Left ventricle myocardium inferior (tissue), 1 donor: ENCODE results near the gene TIMP2. TPM values are rescaled to one million over a fixed set of nuclear protein-coding genes. Genes with fewer than 3 reads are reported as not detected.

ENCODE experiments used
- DNase-seq: peaks from one replicate; pipeline ENCODE4 v3.0.0-alpha.2; 2020
- H3K27ac ChIP-seq: fragments of 200-600 bp; replicated peaks from 2 replicates; pipeline ENCODE4 v1.8.0; 2021
- H3K27me3 ChIP-seq: fragments of 200-600 bp; 2 replicates; pipeline ENCODE4 v1.8.0; 2021; ENCODE audit warnings: low read depth
- H3K36me3 ChIP-seq: fragments of 200-600 bp; 2 replicates; pipeline ENCODE4 v1.8.0; 2021
- H3K4me1 ChIP-seq: fragments of 200-600 bp; 2 replicates; pipeline ENCODE4 v1.8.0; 2021
- H3K4me3 ChIP-seq: fragments of 200-600 bp; 2 replicates; pipeline ENCODE4 v1.8.0; 2021; ENCODE audit warnings: mild to moderate bottlenecking, moderate library complexity
- H3K9me3 ChIP-seq: fragments of 200-600 bp; replicated peaks from 2 replicates; pipeline ENCODE4 v1.8.0; 2021
- intact Hi-C: fragments of 100-400 bp; cut with micrococcal nuclease; formaldehyde crosslinking; loops from one replicate; pipeline ENCODE4 v1.11.0; 2022
- total RNA-seq: library from RNA; stranded (reverse); fragmentation: NEBNext Ultra II Directional; extraction: Animal tissue kit (Norgen Biotek cat#: 25700); gene quantifications from one replicate; pipeline ENCODE4 v1.2.1, GENCODE V29; 2021
- TF ChIP-seq, protein P1 (sequence below): fragments of 200-600 bp; IDR thresholded peaks from 2 replicates; pipeline ENCODE4 v1.8.0; 2021; ENCODE audit warnings: antibody characterized with exemption, mild to moderate bottlenecking, borderline replicate concordance
- donor health status: DM: no; HTN: yes; CAD: no; lungs with severe emphysema.

TIMP2 gene
- total RNA-seq, 1 donor from 2014 or later: 91.8 TPM

DNA sequence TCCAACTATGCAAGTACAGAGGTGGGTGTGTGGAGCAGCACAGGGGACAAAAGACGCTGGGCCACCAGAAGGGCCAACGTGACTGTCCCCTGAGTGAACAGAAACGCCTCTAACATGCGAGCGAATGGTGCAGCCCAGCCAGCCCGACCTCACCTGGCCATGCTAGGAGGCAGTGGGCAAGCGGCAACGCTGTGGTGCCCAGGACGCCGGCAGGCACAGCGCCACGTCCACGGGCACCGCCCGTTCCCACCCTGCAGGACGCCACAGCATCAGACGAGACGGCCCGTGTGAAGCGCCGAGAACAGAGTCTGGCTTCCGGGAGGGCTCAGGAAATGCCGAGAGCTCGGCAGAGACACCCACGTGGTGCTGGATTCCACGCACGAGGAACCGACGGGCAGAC is 24.4 kb downstream of the TIMP2 start:
- H3K4me1 ChIP-seq: peaks cover 76% of the 10 kb centered on the region
- no peaks in the 10 kb centered on the region for H3K27me3 ChIP-seq
- no peak for DNase-seq
- no peaks in the 10 kb centered on the region for H3K9me3 ChIP-seq
- H3K27ac ChIP-seq: no peak overlapping the region
- TF ChIP-seq, protein P1, sequence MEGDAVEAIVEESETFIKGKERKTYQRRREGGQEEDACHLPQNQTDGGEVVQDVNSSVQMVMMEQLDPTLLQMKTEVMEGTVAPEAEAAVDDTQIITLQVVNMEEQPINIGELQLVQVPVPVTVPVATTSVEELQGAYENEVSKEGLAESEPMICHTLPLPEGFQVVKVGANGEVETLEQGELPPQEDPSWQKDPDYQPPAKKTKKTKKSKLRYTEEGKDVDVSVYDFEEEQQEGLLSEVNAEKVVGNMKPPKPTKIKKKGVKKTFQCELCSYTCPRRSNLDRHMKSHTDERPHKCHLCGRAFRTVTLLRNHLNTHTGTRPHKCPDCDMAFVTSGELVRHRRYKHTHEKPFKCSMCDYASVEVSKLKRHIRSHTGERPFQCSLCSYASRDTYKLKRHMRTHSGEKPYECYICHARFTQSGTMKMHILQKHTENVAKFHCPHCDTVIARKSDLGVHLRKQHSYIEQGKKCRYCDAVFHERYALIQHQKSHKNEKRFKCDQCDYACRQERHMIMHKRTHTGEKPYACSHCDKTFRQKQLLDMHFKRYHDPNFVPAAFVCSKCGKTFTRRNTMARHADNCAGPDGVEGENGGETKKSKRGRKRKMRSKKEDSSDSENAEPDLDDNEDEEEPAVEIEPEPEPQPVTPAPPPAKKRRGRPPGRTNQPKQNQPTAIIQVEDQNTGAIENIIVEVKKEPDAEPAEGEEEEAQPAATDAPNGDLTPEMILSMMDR: no peak
- H3K4me3 ChIP-seq: no peak overlapping the region
- peaks cover 9% of the 10 kb centered on the region for H3K36me3 ChIP-seq
- intact Hi-C loops: no loop called here

DNA sequence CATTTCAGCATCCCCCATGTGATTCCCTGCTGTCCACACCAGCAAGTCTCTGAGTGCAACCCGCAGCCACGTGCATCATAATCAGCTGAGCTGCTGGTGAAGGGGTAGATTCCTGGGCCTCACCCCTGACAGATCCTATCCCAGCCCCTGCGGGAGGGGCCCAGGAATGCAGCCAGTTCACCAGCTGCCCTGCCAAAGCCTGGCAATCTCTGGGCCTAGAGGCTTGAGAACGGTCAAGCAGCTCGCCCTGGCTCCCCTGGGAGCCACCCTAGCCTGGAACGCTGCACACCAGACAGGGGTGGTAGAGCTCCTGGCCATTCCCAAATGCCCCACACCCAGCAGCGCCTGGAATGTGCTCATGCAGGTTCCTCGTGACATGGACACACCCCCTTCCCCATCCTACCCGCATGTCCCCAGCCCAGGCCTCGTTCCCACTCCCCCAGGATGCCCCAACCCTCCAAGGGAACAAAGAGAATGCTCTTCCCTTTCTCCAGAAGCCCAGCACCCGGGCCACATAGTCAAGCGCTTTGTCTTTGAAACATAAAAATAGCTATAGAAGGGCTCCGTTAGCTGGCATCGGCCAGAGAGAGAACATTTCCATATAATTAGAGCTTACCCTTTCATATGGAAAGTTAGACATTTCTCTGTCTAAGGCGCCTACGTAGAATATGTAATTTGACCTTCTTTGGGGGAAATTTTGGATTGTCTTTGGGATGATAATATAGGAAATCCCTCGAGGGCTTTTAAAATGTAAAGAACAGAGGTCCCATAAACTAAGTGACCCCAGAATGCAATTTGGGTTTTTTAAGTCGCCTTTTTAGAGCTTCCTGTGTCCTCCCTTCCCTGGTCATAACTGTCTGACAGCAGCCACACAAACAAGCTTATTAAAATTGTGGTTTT is 25.6 kb downstream of the TIMP2 start:
- DNase-seq: peak; percentile 76
- H3K27me3 ChIP-seq: no peaks in the 10 kb centered on the region
- no peak overlapping the region for H3K4me3 ChIP-seq
- no peaks in the 10 kb centered on the region for H3K9me3 ChIP-seq
- peak overlapping the region; percentile 85 for H3K27ac ChIP-seq
- TF ChIP-seq, protein P1: no peak
- peaks cover 9% of the 10 kb centered on the region for H3K36me3 ChIP-seq
- peaks cover 78% of the 10 kb centered on the region for H3K4me1 ChIP-seq
- intact Hi-C loops: no loop called here

DNA sequence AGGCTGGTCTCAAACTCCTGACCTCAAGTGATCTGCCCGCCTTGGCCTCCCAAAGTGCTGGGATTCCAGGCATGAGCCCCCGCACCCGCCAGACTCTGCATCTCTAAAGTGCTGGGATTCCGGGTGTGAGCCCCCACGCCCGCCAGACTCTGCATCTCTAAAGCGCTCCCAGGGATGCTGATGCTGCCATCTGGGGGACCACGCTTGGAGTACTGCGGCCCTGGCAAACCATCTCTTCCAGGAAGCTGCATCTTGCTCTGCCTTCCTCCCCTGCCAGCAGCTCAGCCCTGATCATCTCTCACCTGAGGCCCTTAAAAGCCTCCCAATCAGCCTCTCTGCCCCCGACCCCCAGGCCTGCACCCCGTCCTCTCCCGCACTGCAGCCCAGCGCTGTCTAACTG is 26.2 kb downstream of the TIMP2 start:
- no peaks in the 10 kb centered on the region for H3K27me3 ChIP-seq
- no peaks in the 10 kb centered on the region for H3K9me3 ChIP-seq
- no peak overlapping the region for H3K4me3 ChIP-seq
- peak overlapping the region; percentile 85 for H3K27ac ChIP-seq
- H3K4me1 ChIP-seq: peaks cover 84% of the 10 kb centered on the region
- TF ChIP-seq, protein P1: no peak
- intact Hi-C loops: no loop called here
- H3K36me3 ChIP-seq: peaks cover 9% of the 10 kb centered on the region
- DNase-seq: no peak

DNA sequence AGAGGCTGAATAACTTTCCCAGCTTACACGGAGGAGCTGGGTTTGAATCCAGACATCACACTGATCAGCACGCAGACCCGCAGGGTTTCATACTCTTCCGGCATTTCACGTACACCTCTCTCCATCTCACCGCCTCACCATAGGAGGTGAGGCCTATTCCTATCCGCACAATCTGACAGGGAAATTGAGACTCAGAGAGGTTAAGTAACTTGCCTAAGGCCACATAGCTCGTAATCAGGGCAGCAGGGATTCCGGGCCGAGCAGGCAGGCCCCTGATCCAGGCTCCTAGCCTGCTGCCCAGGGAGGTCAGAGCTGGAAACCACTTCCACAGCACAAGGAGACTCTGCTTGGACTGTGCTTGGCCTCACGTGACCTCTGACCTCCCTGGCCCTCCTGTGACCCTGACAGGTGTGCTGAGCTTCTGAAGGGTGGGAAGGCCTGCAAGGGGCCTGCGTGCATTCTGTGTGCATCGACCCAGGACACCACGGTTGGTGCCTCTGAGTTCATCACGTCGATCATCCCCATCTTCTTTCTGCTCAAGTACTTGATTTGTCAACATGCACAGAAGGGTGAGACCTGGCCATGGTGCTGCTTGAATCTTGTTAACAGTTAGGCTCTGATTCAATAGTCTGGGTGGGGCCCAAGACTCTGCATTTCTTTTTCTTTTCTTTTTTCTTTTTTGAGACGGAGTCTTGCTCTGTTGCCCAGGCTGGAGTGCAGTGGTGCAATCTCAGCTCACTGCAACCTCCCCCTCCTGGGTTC is 26.9 kb downstream of the TIMP2 start:
- no peak overlapping the region for H3K4me3 ChIP-seq
- H3K27me3 ChIP-seq: no peaks in the 10 kb centered on the region
- H3K9me3 ChIP-seq: no peaks in the 10 kb centered on the region
- intact Hi-C loops: no loop called here
- H3K36me3 ChIP-seq: peaks cover 9% of the 10 kb centered on the region
- no peak for DNase-seq
- H3K27ac ChIP-seq: peak overlapping the region; percentile 85
- H3K4me1 ChIP-seq: peaks cover 86% of the 10 kb centered on the region
- TF ChIP-seq, protein P1: no peak

DNA sequence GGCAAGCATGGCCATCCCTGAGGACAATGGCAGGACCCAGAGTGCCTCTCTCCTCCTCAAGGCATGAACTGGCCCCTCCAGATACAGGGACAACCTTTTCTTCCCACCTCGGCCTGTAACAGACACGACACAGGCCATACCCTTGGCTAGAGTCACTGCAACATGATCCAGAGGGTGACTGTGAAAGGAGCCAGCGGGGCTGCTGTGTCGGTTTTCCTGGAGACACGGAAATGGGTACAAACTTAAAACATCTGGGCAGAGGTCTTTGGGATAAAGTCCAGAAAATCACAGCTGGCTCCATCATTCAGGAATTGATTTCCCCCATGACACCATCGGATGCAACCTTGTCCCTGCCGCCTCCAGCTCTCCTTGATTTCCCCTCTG is 27.5 kb downstream of the TIMP2 start:
- H3K36me3 ChIP-seq: peaks cover 9% of the 10 kb centered on the region
- no peak overlapping the region for H3K4me3 ChIP-seq
- H3K4me1 ChIP-seq: peaks cover 85% of the 10 kb centered on the region
- intact Hi-C loops: no loop called here
- no peaks in the 10 kb centered on the region for H3K9me3 ChIP-seq
- no peaks in the 10 kb centered on the region for H3K27me3 ChIP-seq
- H3K27ac ChIP-seq: peak overlapping the region; percentile 85
- DNase-seq: no peak
- TF ChIP-seq, protein P1: no peak
